K562 (cell line): Measurements from ENCODE around the gene MAP1S. TPM values are rescaled to one million over a fixed set of nuclear protein-coding genes. Genes with fewer than 3 reads are reported as not detected.

ENCODE experiments used
- CEBPG ChIP-seq, 3 experiments: fragments of 200-800 bp in 1 of 3; sonication (Bioruptor generic) in 1 of 3; sonication (generic) in 1 of 3; formaldehyde crosslinking in 1 of 3; IDR thresholded peaks in 2 of 3; conservative IDR thresholded peaks in 1 of 3; 2 replicates each; pipeline versions ENCODE4 v1.6.1 to v1.8.0; 2016 to 2022; ENCODE audit warnings: missing compliant biosample characterization in 2 of 3, missing genetic modification characterization in 2 of 3, mild to moderate bottlenecking in 1 of 3, missing genetic modification reagents in 1 of 3
- CLOCK ChIP-seq: fragments of 250-450 bp; sonication (Bioruptor Pico); IDR thresholded peaks from 2 replicates; pipeline ENCODE4 v1.4.0; 2020; ENCODE audit warnings: mild to moderate bottlenecking, moderate library complexity, borderline replicate concordance
- COPS2 ChIP-seq: fragments of 450-650 bp; conservative IDR thresholded peaks from 2 replicates; pipeline ENCODE4 v1.6.1; 2016; ENCODE audit warnings: mild to moderate bottlenecking, moderate library complexity
- DMBX1 ChIP-seq: fragments of 250-450 bp; sonication (Bioruptor Pico); IDR thresholded peaks from 2 replicates; pipeline ENCODE4 v1.8.0; 2022; ENCODE audit warnings: inconsistent platforms, mild to moderate bottlenecking, moderate library complexity, borderline replicate concordance
- HDAC2 ChIP-seq: fragments of 450-650 bp; IDR thresholded peaks from 2 replicates; pipeline ENCODE4 v1.6.1; 2016; ENCODE audit warnings: mild to moderate bottlenecking
- JUN ChIP-seq, 2 experiments: sonication (generic) in 1 of 2; formaldehyde crosslinking in 1 of 2; IDR thresholded peaks; 2 replicates each; pipeline versions ENCODE4 v1.6.1 to v1.8.0; 2012 to 2022; ENCODE audit warnings: borderline replicate concordance in 2 of 2, mild to moderate bottlenecking in 2 of 2, improper control_type of control experiment in 1 of 2, low read depth in 1 of 2, low read length in 1 of 2, missing genetic modification reagents in 1 of 2
- NBN ChIP-seq: fragments of 450-650 bp; IDR thresholded peaks from 2 replicates; pipeline ENCODE4 v1.6.1; 2016; ENCODE audit warnings: low read depth, mild to moderate bottlenecking
- TAL1 ChIP-seq: fragments of 450-650 bp; IDR thresholded peaks from 2 replicates; pipeline ENCODE4 v1.6.1; 2016; ENCODE audit warnings: mild to moderate bottlenecking
- TCF15 ChIP-seq: fragments of 250-450 bp; sonication (Bioruptor Pico); IDR thresholded peaks from 2 replicates; pipeline ENCODE4 v1.8.0; 2022; ENCODE audit warnings: moderate library complexity, mild to moderate bottlenecking, inconsistent platforms
- ZBTB12 ChIP-seq: fragments of 250-450 bp; sonication (Bioruptor Pico); IDR thresholded peaks from 2 replicates; pipeline ENCODE4 v1.4.0; 2020
- ZC3H11A ChIP-seq: IDR thresholded peaks from 2 replicates; pipeline ENCODE4 v1.6.1; 2012; ENCODE audit warnings: low read depth, low read length, improper control_type of control experiment
- ZNF165 ChIP-seq: fragments of 250-450 bp; sonication (Bioruptor Pico); IDR thresholded peaks from 2 replicates; pipeline ENCODE4 v1.4.0; 2020; ENCODE audit warnings: borderline replicate concordance
- ZNF175 ChIP-seq: fragments of 200-800 bp; sonication (Bioruptor generic); IDR thresholded peaks from 2 replicates; pipeline ENCODE4 v1.6.1; 2016; ENCODE audit warnings: low read depth, mild to moderate bottlenecking, missing genetic modification characterization, missing compliant biosample characterization
- ZNF316 ChIP-seq: fragments of 450-650 bp; IDR thresholded peaks from 2 replicates; pipeline ENCODE4 v1.6.1; 2016
- ZNF511 ChIP-seq: sonication (generic); formaldehyde crosslinking; IDR thresholded peaks from 2 replicates; pipeline ENCODE4 v1.8.0; 2022; ENCODE audit warnings: mild to moderate bottlenecking, missing genetic modification reagents
- ZNF609 ChIP-seq: sonication (generic); formaldehyde crosslinking; IDR thresholded peaks from 2 replicates; pipeline ENCODE4 v1.8.1; 2023; ENCODE audit warnings: missing genetic modification reagents, mild to moderate bottlenecking, borderline replicate concordance
- ZNF699 ChIP-seq: fragments of 250-450 bp; sonication (Bioruptor Pico); IDR thresholded peaks from 2 replicates; pipeline ENCODE4 v1.8.0; 2021; ENCODE audit warnings: mild to moderate bottlenecking, moderate library complexity; ENCODE audit not compliant: insufficient replicate concordance
- polyA plus RNA-seq, 8 experiments: library from polyadenylated mRNA; depleted of rRNA in 4 of 8; stranded (reverse) in 5 of 8; unstranded in 3 of 8; fragments of >200 nt; fragmentation: Nextera tagmentation in 2 of 8; fragmentation: Illumina TruSeq in 1 of 8; extraction: Ambion mirVana in 2 of 8; extraction: Trizol in 1 of 8; gene quantifications; 2 replicates each; pipeline versions ENCODE4 v1.2.1 to v1.2.3, GENCODE V29; 2011 to 2014; ENCODE audit warnings: inconsistent platforms in 1 of 8, missing spikeins in 1 of 8
- total RNA-seq, 7 experiments: library from RNA; depleted of rRNA in 6 of 7; stranded (reverse); fragments of >200 nt in 6 of 7; fragmentation: Illumina TruSeq in 2 of 7; extraction: Trizol in 2 of 7; gene quantifications; 2 replicates each; pipeline versions ENCODE4 v1.2.1 to v1.2.3, GENCODE V29; 2011 to 2021; ENCODE audit warnings: low replicate concordance in 1 of 7

The MAP1S gene
- total and polyA plus RNA-seq, 9 of the 15 experiments (the other 6 are each of a cell fraction or from before 2014, with no cell fraction given): 2.0 to 81.0 (median 9.5) TPM

GRCh38 chr19:17718947-17719711, at the start of gene MAP1S (continued):
- no peak for TF ChIP-seq ZNF699 (CRISPR knock-in tag)
- no peak for TF ChIP-seq TCF15 (CRISPR knock-in tag)
- TF ChIP-seq ZNF175 (CRISPR knock-in tag): no peak
- no peak for TF ChIP-seq COPS2
- no peak for TF ChIP-seq CLOCK (CRISPR knock-in tag)
- no peak for TF ChIP-seq ZNF511
- no peak for TF ChIP-seq JUN (IDR thresholded peaks at IDR 0.05; ENCODE audit: borderline replicate concordance, low read depth, low read length)
- TF ChIP-seq JUN (CRISPR knock-in tag; IDR thresholded peaks at IDR 0.05; ENCODE audit: borderline replicate concordance): no peak
- no peak for TF ChIP-seq ZC3H11A
- TF ChIP-seq ZNF609 (CRISPR knock-in tag): no peak
- no peak; the same call in 1 of the 2 replicates for TF ChIP-seq HDAC2
- TF ChIP-seq ZNF165 (CRISPR knock-in tag): no peak
- no peak for TF ChIP-seq DMBX1 (CRISPR knock-in tag)
- no peak for TF ChIP-seq ZNF316
- no peak for TF ChIP-seq TAL1
- no peak for TF ChIP-seq CEBPG (CRISPR knock-in tag; IDR thresholded peaks at IDR 0.05)
- no peak for TF ChIP-seq CEBPG (tag; conservative IDR thresholded peaks at IDR 0.05 in 1 of 2, IDR thresholded peaks at IDR 0.05 in 1 of 2)
- TF ChIP-seq NBN: no peak
- TF ChIP-seq ZBTB12 (CRISPR knock-in tag): no peak
